Small intestine (tissue), 7 donors: ENCODE data around the gene CAMK2N2. TPM values are rescaled to one million over a fixed set of nuclear protein-coding genes. Genes with fewer than 3 reads are reported as not detected.

Experiments used
- DNase-seq, 2 donors: peaks; one replicate each; pipeline versions ENCODE4 v3.0.0 to v3.0.0-alpha.2; 2013
- FAIRE-seq: peaks from 2 replicates; lab custom pipeline; 2012; peaks lifted over from hg19 to GRCh38; lab: Jason Lieb, UNC
- H3K27ac ChIP-seq, 3 donors: one replicate each; pipeline ENCODE4 v1.5.1; 2013; ENCODE audit warnings: low read length in 2 of 3, mild to moderate bottlenecking in 2 of 3, control low read depth in 1 of 3, inconsistent platforms in 1 of 3, low read depth in 1 of 3, moderate library complexity in 1 of 3
- H3K27me3 ChIP-seq, 3 donors: one replicate each; pipeline ENCODE4 v1.6.1; 2013; ENCODE audit warnings: low read length in 3 of 3, inconsistent platforms in 1 of 3; ENCODE audit not compliant: control insufficient read depth in 3 of 3, insufficient read depth in 3 of 3
- H3K36me3 ChIP-seq, 3 donors: one replicate each; pipeline ENCODE4 v1.6.1; 2013; ENCODE audit warnings: low read length in 3 of 3, inconsistent platforms in 1 of 3, low read depth in 1 of 3, mild to moderate bottlenecking in 1 of 3, moderate library complexity in 1 of 3; ENCODE audit not compliant: control insufficient read depth in 3 of 3, insufficient read depth in 2 of 3
- H3K4me1 ChIP-seq, 3 donors: one replicate each; pipeline ENCODE4 v1.6.1; 2013; ENCODE audit warnings: low read length in 2 of 3, inconsistent platforms in 1 of 3, low read depth in 1 of 3, mild to moderate bottlenecking in 1 of 3, moderate library complexity in 1 of 3; ENCODE audit not compliant: control insufficient read depth in 3 of 3, insufficient read depth in 2 of 3
- H3K4me3 ChIP-seq, 3 donors: one replicate each; pipeline ENCODE4 v1.5.1; 2013; ENCODE audit warnings: low read length in 3 of 3, control low read depth in 1 of 3, inconsistent platforms in 1 of 3, low read depth in 1 of 3, mild to moderate bottlenecking in 1 of 3, moderate library complexity in 1 of 3
- H3K9me3 ChIP-seq, 2 donors: one replicate each; pipeline ENCODE4 v1.6.1; 2013; ENCODE audit warnings: low read depth in 1 of 2, low read length in 1 of 2; ENCODE audit not compliant: control insufficient read depth in 2 of 2, insufficient read depth in 1 of 2
- WGBS, 3 donors: extraction: QIAGEN DNeasy Blood & Tissue Kit; methylation state at CpG; one replicate each; pipeline ENCODE4 v1.1.7; 2013; 5-methylcytosine and 5-hydroxymethylcytosine counted together
- polyA plus RNA-seq, 4 donors: library from polyadenylated mRNA; stranded (reverse) in 3 of 4; unstranded in 1 of 4; fragments of 200-250 nt in 3 of 4; fragments of 120-200 nt in 1 of 4; gene quantifications; one replicate each; pipeline versions ENCODE4 v1.2.1 to v1.2.3, GENCODE V29; 2013
- donor health status: healthy with polysubstance abuse.
- donor health status: control.
- donor health status: control.
- donor health status: Bipolar disorder and iron deficiency.
- donor health status: healthy.

Gene CAMK2N2
- polyA plus RNA-seq, 4 donors, result 0.12 to 0.72 TPM; not detected in 2

- peak within 1 kb of the TSS; percentile 84 to 91 (median 85) for H3K4me3 ChIP-seq
- H3K36me3 ChIP-seq, result peaks cover 19 to 29% (median 21%) of the 10 kb centered on the region in 3 donors
- H3K9me3 ChIP-seq, result no peaks in the 10 kb centered on the region
- H3K27ac ChIP-seq, result peak within 1 kb of the TSS; percentile 82 to 84 (median 84)
- DNase-seq (peak; percentile 97), FAIRE-seq (no peak)
- H3K27me3 ChIP-seq, result peaks cover 0 to 3% (median 0%) of the 10 kb centered on the region in 3 donors
- peaks cover 3 to 8% (median 7%) of the 10 kb centered on the region in 3 donors for H3K4me1 ChIP-seq
- 0% methylated on average over 47 to 78 of the region's 78 CpGs for WGBS, 3 donors
These were observed 37.6 kb upstream of the CAMK2N2 start, which contains the start of gene PSMD2 for GRCh38 chr3:184298759-184299487. Gene PSMD2, plus strand, starts transcription at chr3:184299241. Its CDS starts 26 bp downstream, at chr3:184299267.

- 78 to 89% (median 80%) methylated on average over 7 of the region's 7 CpGs for WGBS, 3 donors
- peaks cover 3 to 8% (median 7%) of the 10 kb centered on the region in 3 donors for H3K4me1 ChIP-seq
- DNase-seq, result no peak
These were observed 35.3 kb upstream of the CAMK2N2 start for GRCh38 chr3:184296616-184297015.

GRCh38 chr3:184295771-184296170 is 34.4 kb upstream of the CAMK2N2 start:
- 18 to 53% (median 31%) methylated on average over 3 of the region's 3 CpGs for WGBS, 3 donors
- H3K36me3 ChIP-seq, result no peaks in the 10 kb centered on the region
- no peaks in the 10 kb centered on the region for H3K9me3 ChIP-seq
- peaks cover 3 to 8% (median 7%) of the 10 kb centered on the region in 3 donors for H3K4me1 ChIP-seq
- peaks cover 0 to 3% (median 0%) of the 10 kb centered on the region in 3 donors for H3K27me3 ChIP-seq
- FAIRE-seq (no peak), DNase-seq (peak in 1 of 2 donors; percentile 38)
- H3K27ac ChIP-seq, result no peak overlapping the region
- no peak overlapping the region for H3K4me3 ChIP-seq

More at GRCh38 chr3:184296616-184297015, 35.3 kb upstream of the CAMK2N2 start:
- Histone ChIP-seq H3K4me3 (no peak overlapping the region), H3K36me3 (peaks cover 2 to 8% (median 4%) of the 10 kb centered on the region in 3 donors), H3K27me3 (peaks cover 0 to 3% (median 0%) of the 10 kb centered on the region in 3 donors), H3K9me3 (no peaks in the 10 kb centered on the region), H3K27ac (no peak overlapping the region)
- no peak for FAIRE-seq

GRCh38 chr3:184291738-184292445 is 30.5 kb upstream of the CAMK2N2 start:
- Histone ChIP-seq H3K27ac (no peak overlapping the region), H3K4me1 (no peaks in the 10 kb centered on the region), H3K9me3 (no peaks in the 10 kb centered on the region), H3K27me3 (peaks cover 0 to 8% (median 0%) of the 10 kb centered on the region in 3 donors), H3K4me3 (no peak overlapping the region), H3K36me3 (no peaks in the 10 kb centered on the region)
- FAIRE-seq (no peak), DNase-seq (no peak)
- 90 to 91% (median 90%) methylated on average over 18 to 21 of the region's 21 CpGs for WGBS, 3 donors

GRCh38 chr3:184291044-184291737 is 29.8 kb upstream of the CAMK2N2 start:
- FAIRE-seq (no peak), DNase-seq (no peak)
- no peaks in the 10 kb centered on the region for H3K4me1 ChIP-seq
- H3K27ac ChIP-seq, result no peak overlapping the region
- WGBS, 3 donors, result 77 to 83% (median 78%) methylated on average over 21 to 22 of the region's 22 CpGs
- H3K4me3 ChIP-seq, result no peak overlapping the region
- H3K9me3 ChIP-seq, result no peaks in the 10 kb centered on the region
- H3K27me3 ChIP-seq, result peaks cover 0 to 8% (median 0%) of the 10 kb centered on the region in 3 donors
- no peaks in the 10 kb centered on the region for H3K36me3 ChIP-seq

GRCh38 chr3:184290331-184290730 is 29.0 kb upstream of the CAMK2N2 start:
- Histone ChIP-seq H3K27ac (no peak overlapping the region), H3K4me1 (no peaks in the 10 kb centered on the region), H3K9me3 (no peaks in the 10 kb centered on the region), H3K4me3 (no peak overlapping the region), H3K36me3 (no peaks in the 10 kb centered on the region), H3K27me3 (peaks cover 0 to 8% (median 0%) of the 10 kb centered on the region in 3 donors)
- WGBS, 3 donors, result 85 to 96% (median 95%) methylated on average over 9 to 10 of the region's 10 CpGs
- DNase-seq, result no peak
- FAIRE-seq, result no peak

- peak; percentile 47 to 48 for DNase-seq
- H3K36me3 ChIP-seq, result no peaks in the 10 kb centered on the region
- H3K4me1 ChIP-seq, result no peaks in the 10 kb centered on the region
- peaks cover 0 to 5% (median 0%) of the 10 kb centered on the region in 3 donors for H3K27me3 ChIP-seq
- WGBS, 3 donors, result 5 to 9% (median 8%) methylated on average over 10 of the region's 10 CpGs
- FAIRE-seq, result no peak
- no peak overlapping the region for H3K27ac ChIP-seq
- no peaks in the 10 kb centered on the region for H3K9me3 ChIP-seq
- no peak overlapping the region for H3K4me3 ChIP-seq
These were observed 28.1 kb upstream of the CAMK2N2 start for GRCh38 chr3:184289426-184289938.

- no peaks in the 10 kb centered on the region for H3K36me3 ChIP-seq
- H3K4me1 ChIP-seq, result no peaks in the 10 kb centered on the region
- FAIRE-seq, result no peak
- no peak overlapping the region for H3K4me3 ChIP-seq
- DNase-seq, result peak; percentile 31 to 50
- H3K9me3 ChIP-seq, result no peaks in the 10 kb centered on the region
- 16 to 19% (median 17%) methylated on average over 4 of the region's 4 CpGs for WGBS, 3 donors
- H3K27me3 ChIP-seq, result peaks cover 0 to 11% (median 0%) of the 10 kb centered on the region in 3 donors
- no peak overlapping the region for H3K27ac ChIP-seq
These were observed 23.3 kb upstream of the CAMK2N2 start for GRCh38 chr3:184284696-184285095.
